GM23248 (cell line): ENCODE results near the gene SP4.

ENCODE experiments used
- EZH2 ChIP-seq: fragments of 200-600 bp; sonication (generic); IDR thresholded peaks from 2 replicates; pipeline ENCODE4 v1.6.1; 2018; ENCODE audit warnings: antibody characterized with exemption, mild to moderate bottlenecking; ENCODE audit not compliant: insufficient read depth, poor library complexity, severe bottlenecking
- EZH2phosphoT487 ChIP-seq: fragments of 200-600 bp; sonication (generic); IDR thresholded peaks from 2 replicates; pipeline ENCODE4 v1.6.1; 2018; ENCODE audit warnings: antibody characterized with exemption, moderate library complexity, mild to moderate bottlenecking, low read depth; ENCODE audit not compliant: insufficient read depth

DNA sequence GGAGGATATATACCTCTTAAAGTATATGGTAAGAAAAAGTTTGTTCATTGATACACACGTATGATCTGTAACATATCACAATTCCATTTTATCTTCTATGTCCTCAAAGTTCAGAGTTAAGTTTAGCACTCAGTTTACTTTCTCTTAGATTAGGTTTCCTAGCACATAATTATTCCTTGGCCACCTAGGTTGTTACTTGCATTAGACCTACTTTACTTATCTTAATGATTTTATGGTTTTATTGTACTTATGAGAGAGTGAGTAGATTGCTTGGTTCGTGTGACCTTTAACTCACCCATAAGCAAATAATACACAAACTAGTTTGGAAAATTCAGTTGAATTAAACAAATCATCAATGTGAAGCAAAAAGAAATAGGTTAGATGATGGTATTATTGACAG lies 33.9 kb upstream of the SP4 start:
- TF ChIP-seq EZH2phosphoT487 (no peak), EZH2 (no peak)
